Stomach (tissue), 9 donors: ENCODE data around the gene CNEP1R1. TPM values are rescaled to one million over a fixed set of nuclear protein-coding genes. Genes with fewer than 3 reads are reported as not detected.

ENCODE experiments used
- DNase-seq, 2 donors: peaks; one replicate each; pipeline versions ENCODE4 v3.0.0 to v3.0.0-alpha.2; 2013 to 2019
- H3K27ac ChIP-seq, 5 donors: fragments of 200-600 bp in 4 of 5; sonication (generic) in 4 of 5; one replicate each; pipeline ENCODE4 v1.5.1; 2013 to 2019; ENCODE audit warnings: mild to moderate bottlenecking in 1 of 5, moderate library complexity in 1 of 5
- H3K27me3 ChIP-seq, 3 donors: fragments of 200-600 bp; sonication (generic); one replicate each; pipeline ENCODE4 v1.5.1; 2017 to 2019; ENCODE audit warnings: mixed run types in 1 of 3
- H3K36me3 ChIP-seq, 4 donors: fragments of 200-600 bp; sonication (generic); 1 replicate in 3 of 4; 2 replicates in 1 of 4; pipeline ENCODE4 v1.5.1; 2016 to 2019
- H3K4me1 ChIP-seq, 4 donors: fragments of 200-600 bp; sonication (generic); one replicate each; pipeline ENCODE4 v1.5.1; 2016 to 2019
- H3K4me3 ChIP-seq, 4 donors: fragments of 200-600 bp; sonication (generic) in 3 of 4; one replicate each; pipeline ENCODE4 v1.5.1; 2016 to 2019; ENCODE audit warnings: mild to moderate bottlenecking in 1 of 4
- H3K9me3 ChIP-seq, 4 donors: fragments of 200-600 bp; sonication (generic); one replicate each; pipeline ENCODE4 v1.5.1; 2016 to 2019
- CTCF ChIP-seq, 7 experiments: fragments of 450-650 bp in 4 of 7; fragments of 200-600 bp in 3 of 7; sonication (generic) in 3 of 7; IDR thresholded peaks; one replicate each; pipeline ENCODE4 v1.5.1; 2016 to 2019; ENCODE audit warnings: antibody characterized with exemption in 7 of 7, control low read depth in 2 of 7, mild to moderate bottlenecking in 1 of 7
- EP300 ChIP-seq: sonication (generic); formaldehyde crosslinking; IDR thresholded peaks from one replicate; pipeline ENCODE4 v1.6.1; 2017; ENCODE audit warnings: antibody characterized with exemption
- POLR2A ChIP-seq, 4 donors: fragments of 450-650 bp; IDR thresholded peaks; one replicate each; pipeline ENCODE4 v1.6.1; 2016; ENCODE audit warnings: antibody characterized with exemption in 4 of 4, control low read depth in 2 of 4, mild to moderate bottlenecking in 1 of 4, moderate library complexity in 1 of 4
- POLR2AphosphoS5 ChIP-seq, 3 donors: sonication (generic); formaldehyde crosslinking; IDR thresholded peaks; one replicate each; pipeline ENCODE4 v1.6.1; 2016; ENCODE audit warnings: antibody characterized with exemption in 3 of 3
- WGBS, 5 donors: extraction: QIAGEN DNeasy Blood & Tissue Kit in 3 of 5; methylation state at CpG; one replicate each; pipeline versions ENCODE4 v1.1.5 to v1.1.7; 2013 to 2018; 5-methylcytosine and 5-hydroxymethylcytosine counted together
- intact Hi-C: fragments of 100-400 bp; cut with DNase I; formaldehyde crosslinking; loops from one replicate; pipeline ENCODE4 v1.15.1; 2023; ENCODE audit warnings: low total_unique reads
- polyA plus RNA-seq, 3 donors: library from polyadenylated mRNA; stranded (reverse); fragments of 200-250 nt; gene quantifications; one replicate each; pipeline ENCODE4 v1.2.3, GENCODE V29; 2013
- total RNA-seq, 5 donors: library from RNA; depleted of rRNA; stranded (reverse); fragments of >200 nt; gene quantifications; one replicate each; pipeline versions ENCODE4 v1.1.0 to v1.2.3, GENCODE V29; 2014 to 2016
- donor health status: healthy with polysubstance abuse.
- donor health status: Bipolar disorder and iron deficiency.
- donor health status: healthy.

Gene CNEP1R1
- total and polyA plus RNA-seq, 8 donors, result 4.8 to 36.8 (median 19.2) TPM; not detected in 1

- WGBS, 5 donors, result 19 to 41% (median 27%) methylated on average over 2 of the region's 2 CpGs
Observed at GRCh38 chr16:50037662-50038220, 12.7 kb downstream of the CNEP1R1 start.

GRCh38 chr16:50038286-50038685 is 13.3 kb downstream of the CNEP1R1 start:
- peaks cover 6 to 48% (median 31%) of the 10 kb centered on the region in 4 donors for H3K4me1 ChIP-seq
- TF ChIP-seq CTCF (IDR thresholded peaks at IDR 0.05), result no peak
- TF ChIP-seq POLR2AphosphoS5 (IDR thresholded peaks at IDR 0.05), result no peak
- TF ChIP-seq POLR2A (IDR thresholded peaks at IDR 0.05), result no peak
- TF ChIP-seq EP300, result no peak
- no peak overlapping the region for H3K4me3 ChIP-seq
- H3K36me3 ChIP-seq, result peaks cover 4 to 42% (median 40%) of the 10 kb centered on the region in 4 donors
- no peaks in the 10 kb centered on the region for H3K27me3 ChIP-seq
- H3K27ac ChIP-seq, result peak overlapping the region in 4 of 5 donors; percentile 54 to 80 (median 72)
- intact Hi-C loops, result no loop called here
- H3K9me3 ChIP-seq, result no peaks in the 10 kb centered on the region
- no peak for DNase-seq
- 30 to 56% (median 47%) methylated on average over 4 of the region's 4 CpGs for WGBS, 5 donors

More at GRCh38 chr16:50037662-50038220, 12.7 kb downstream of the CNEP1R1 start:
- intact Hi-C loops, result no loop called here
- Histone ChIP-seq H3K36me3 (peaks cover 8 to 47% (median 43%) of the 10 kb centered on the region in 4 donors), H3K27ac (peak overlapping the region in 4 of 5 donors; percentile 54 to 80 (median 72)), H3K27me3 (no peaks in the 10 kb centered on the region), H3K4me1 (peaks cover 6 to 48% (median 31%) of the 10 kb centered on the region in 4 donors), H3K4me3 (no peak overlapping the region), H3K9me3 (no peaks in the 10 kb centered on the region)
- peak in 1 of 2 donors; percentile 28 for DNase-seq
- TF ChIP-seq POLR2AphosphoS5 (IDR thresholded peaks at IDR 0.05) (no peak), EP300 (no peak), POLR2A (IDR thresholded peaks at IDR 0.05) (no peak), CTCF (IDR thresholded peaks at IDR 0.05) (no peak)

GRCh38 chr16:50038756-50039529 is 13.9 kb downstream of the CNEP1R1 start:
- H3K9me3 ChIP-seq, result no peaks in the 10 kb centered on the region
- intact Hi-C loops, result no loop called here
- no peak overlapping the region for H3K4me3 ChIP-seq
- peak; percentile 31 to 51 for DNase-seq
- H3K36me3 ChIP-seq, result peaks cover 0 to 35% (median 33%) of the 10 kb centered on the region in 4 donors
- H3K27ac ChIP-seq, result peak overlapping the region; percentile 54 to 80 (median 70)
- TF ChIP-seq EP300 (no peak), POLR2AphosphoS5 (IDR thresholded peaks at IDR 0.05) (no peak), POLR2A (IDR thresholded peaks at IDR 0.05) (no peak), CTCF (IDR thresholded peaks at IDR 0.05) (no peak)
- WGBS, 5 donors, result 44 to 53% (median 50%) methylated on average over 5 of the region's 5 CpGs
- H3K27me3 ChIP-seq, result no peaks in the 10 kb centered on the region
- peaks cover 6 to 48% (median 31%) of the 10 kb centered on the region in 4 donors for H3K4me1 ChIP-seq

GRCh38 chr16:50040018-50040417 is 15.0 kb downstream of the CNEP1R1 start:
- TF ChIP-seq CTCF (IDR thresholded peaks at IDR 0.05) (no peak), POLR2AphosphoS5 (IDR thresholded peaks at IDR 0.05) (no peak), EP300 (no peak), POLR2A (IDR thresholded peaks at IDR 0.05) (no peak)
- intact Hi-C loops, result no loop called here
- WGBS, 5 donors, result 65 to 79% (median 74%) methylated on average over 8 of the region's 8 CpGs
- Histone ChIP-seq H3K27me3 (peaks cover 0 to 4% (median 0%) of the 10 kb centered on the region in 3 donors), H3K36me3 (peaks cover 0 to 25% (median 22%) of the 10 kb centered on the region in 4 donors), H3K27ac (peak overlapping the region in 2 of 5 donors; percentile 73 to 80), H3K4me3 (no peak overlapping the region), H3K4me1 (peaks cover 6 to 48% (median 31%) of the 10 kb centered on the region in 4 donors), H3K9me3 (no peaks in the 10 kb centered on the region)
- DNase-seq, result no peak
